ENCODE measurements around the gene ADCY2.
"Not testable (repeated sequence)": the region's sequence is repeated elsewhere in the genome, so short reads cannot be mapped to it uniquely, and the experiment has no call there.

Gene ADCY2

DNA sequence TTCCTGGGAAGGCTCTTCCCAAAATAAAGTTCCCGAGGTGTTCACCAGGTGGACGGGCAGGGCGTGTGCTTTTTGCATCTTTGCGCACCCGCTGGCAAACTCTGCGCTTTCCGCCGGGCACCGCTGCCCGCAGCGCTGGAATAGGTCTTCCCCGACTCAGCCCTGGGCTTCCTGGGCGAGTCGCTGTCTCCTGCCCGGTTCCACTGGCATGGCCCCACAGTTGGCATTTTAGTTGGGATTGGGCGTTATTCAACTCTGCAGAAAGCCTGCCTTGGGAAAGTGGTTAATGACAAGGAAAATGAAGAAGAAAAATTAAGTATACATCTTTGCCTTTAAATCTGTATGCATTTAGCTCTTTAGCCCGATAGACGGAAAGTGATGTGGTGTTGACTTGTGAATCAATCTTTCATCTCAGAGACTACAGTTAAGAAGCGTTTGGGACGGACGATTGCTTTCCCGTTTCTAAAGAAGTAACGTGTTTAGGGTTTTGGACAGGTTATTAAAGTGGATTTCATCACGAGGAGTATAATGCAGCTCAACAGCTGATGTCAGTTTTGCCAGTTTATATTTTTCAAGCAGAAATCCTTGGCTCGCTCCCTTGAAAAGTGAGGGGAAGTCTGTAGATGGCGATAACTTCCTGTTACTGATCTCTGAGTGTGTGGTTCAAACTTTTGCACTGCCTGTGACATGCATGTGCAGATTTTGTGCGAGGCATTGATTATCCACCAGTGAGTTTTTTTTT lies 946 bp downstream of the ADCY2 start:
- DNase-seq (ENCODE audit: low read depth): no peak

DNA sequence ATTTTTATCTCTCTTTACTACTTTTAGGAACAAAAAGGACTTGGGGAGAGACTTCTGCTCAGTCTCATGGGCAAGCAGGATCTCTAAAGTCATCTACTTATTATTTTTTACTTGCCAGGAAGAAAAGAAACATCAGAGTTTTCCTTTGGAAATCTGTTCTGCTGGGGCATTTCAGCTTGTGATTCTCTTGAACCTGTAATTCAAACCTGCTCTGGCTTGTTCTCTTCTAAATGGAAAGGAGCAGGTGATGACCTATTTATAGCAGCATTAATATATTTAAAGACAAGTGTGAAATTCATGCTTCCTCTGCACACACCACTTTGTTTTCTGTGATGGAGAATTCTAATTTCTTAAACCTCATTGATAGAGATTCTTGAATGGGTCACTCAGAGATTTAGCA lies 2.0 kb downstream of the ADCY2 start:
- DNase-seq (ENCODE audit: low read depth): no peak

DNA sequence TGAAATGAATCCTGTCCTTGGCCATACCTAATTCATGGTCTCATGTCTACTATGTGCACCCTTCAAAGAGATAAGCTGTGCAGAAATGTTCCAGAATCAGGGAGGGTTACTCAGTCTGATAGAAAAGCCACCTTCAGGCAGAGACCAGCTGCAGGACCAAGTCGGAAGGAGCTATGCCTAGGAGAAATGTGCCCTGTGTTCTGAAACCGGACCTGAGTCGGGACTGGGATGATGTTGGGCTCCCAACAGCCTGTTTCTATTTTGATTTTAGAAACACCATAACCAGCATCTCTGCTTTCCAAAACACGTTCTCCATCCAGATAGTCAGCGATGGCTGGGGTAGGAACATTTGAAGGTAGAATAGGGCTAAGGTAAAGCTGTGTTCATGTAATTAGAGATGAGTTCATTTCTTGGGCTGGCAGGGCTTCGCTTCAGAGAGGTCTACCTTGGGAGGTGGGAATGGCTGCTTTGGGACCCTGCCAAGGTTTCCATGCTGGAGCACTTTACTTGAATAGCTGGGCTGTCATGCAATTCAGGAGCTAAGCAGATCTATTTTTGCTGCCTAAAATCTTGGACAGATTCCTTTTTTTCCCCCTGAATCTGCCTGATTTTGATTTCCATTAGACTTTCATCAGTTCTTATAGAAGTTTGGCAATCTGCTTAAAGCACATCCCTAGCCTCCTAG lies 2.8 kb downstream of the ADCY2 start:
- DNase-seq (ENCODE audit: low read depth): no peak

DNA sequence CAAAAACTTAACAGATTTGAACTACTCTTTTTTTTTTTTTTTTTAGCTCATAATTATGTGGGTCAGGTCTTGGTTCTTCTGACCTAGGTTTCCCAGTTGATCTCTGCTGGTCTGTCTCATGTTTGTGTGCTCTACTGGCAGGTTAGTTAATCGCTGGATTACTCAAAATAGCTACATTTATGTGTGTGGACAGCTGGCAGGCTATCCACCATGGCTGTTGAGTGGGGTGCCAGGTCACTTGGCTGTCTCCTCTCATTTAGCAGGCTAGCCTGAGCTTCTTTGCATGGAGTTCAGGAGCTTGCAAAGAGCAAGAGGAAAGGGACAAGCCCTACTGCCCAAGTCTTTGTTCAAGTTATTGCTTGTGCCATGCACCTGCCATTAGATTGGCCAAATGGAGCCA lies 9.3 kb downstream of the ADCY2 start:
- no peak for DNase-seq (ENCODE audit: low read depth)

DNA sequence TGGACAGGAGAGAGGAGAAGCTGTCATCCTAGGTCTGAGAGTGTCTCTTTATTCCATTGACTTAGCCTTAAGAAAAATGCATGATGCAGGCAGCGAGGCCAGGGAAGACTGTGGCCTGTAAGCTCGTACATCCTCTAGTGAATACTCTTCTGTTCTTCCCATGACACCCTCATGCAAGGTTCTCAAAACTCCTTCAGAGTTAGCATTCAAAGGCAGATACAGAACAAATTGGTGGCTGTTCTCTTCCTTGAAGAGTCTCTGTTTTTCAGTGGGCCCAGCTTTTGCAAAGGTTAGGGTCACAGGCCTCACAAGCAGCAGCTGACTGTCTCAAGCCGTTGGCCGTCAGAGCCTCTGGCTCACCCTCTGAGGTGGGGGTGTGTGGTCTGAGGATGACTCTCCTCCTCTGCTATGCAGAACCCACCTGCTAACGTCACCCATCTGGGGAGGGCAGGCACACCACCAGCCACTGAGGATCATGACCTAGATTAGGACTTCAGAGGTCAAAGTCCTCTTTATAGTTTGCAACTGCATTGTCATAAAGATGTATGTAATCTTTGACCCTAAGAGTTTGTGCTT lies 15.1 kb downstream of the ADCY2 start:
- DNase-seq (ENCODE audit: low read depth): no peak

DNA sequence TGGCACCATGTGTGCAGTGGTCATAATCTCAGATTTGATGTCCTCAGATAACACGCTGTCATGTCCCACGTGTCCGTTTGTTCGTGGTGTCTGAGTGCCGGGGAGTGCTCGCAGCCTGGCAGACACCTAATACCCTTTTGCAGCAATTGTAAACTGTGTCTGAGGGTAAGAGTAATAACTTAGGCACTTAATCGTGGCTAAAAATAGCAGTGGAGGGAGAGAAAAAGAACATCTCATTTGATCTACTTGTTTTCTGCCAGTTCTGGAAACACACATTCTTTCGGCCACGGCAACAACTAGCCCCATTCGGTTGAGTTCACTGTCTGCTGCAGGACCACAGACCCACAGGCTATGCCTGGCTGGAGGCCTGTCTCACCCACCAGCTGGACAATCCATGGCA lies 16.5 kb downstream of the ADCY2 start:
- no peak for DNase-seq (ENCODE audit: low read depth)

DNA sequence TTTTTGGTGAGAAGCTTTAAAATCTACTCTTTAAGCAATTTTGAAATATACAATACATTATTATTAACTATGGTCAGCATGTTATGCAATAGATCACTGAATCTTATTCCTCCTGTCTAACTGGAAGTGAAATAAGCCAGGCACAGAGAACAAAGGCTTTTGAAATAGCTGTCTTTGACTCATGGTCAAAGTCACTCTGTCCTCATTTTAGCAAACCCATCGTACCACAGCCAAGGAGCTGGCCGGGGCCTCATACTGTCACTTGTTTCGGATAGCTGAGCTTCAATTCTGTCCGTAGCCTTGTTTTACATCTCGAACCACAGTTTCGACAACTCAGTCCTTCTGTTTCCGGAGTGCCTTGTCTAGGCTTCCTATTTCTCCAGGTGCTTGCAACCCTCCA lies 19.2 kb downstream of the ADCY2 start:
- no peak for DNase-seq (ENCODE audit: low read depth)

DNA sequence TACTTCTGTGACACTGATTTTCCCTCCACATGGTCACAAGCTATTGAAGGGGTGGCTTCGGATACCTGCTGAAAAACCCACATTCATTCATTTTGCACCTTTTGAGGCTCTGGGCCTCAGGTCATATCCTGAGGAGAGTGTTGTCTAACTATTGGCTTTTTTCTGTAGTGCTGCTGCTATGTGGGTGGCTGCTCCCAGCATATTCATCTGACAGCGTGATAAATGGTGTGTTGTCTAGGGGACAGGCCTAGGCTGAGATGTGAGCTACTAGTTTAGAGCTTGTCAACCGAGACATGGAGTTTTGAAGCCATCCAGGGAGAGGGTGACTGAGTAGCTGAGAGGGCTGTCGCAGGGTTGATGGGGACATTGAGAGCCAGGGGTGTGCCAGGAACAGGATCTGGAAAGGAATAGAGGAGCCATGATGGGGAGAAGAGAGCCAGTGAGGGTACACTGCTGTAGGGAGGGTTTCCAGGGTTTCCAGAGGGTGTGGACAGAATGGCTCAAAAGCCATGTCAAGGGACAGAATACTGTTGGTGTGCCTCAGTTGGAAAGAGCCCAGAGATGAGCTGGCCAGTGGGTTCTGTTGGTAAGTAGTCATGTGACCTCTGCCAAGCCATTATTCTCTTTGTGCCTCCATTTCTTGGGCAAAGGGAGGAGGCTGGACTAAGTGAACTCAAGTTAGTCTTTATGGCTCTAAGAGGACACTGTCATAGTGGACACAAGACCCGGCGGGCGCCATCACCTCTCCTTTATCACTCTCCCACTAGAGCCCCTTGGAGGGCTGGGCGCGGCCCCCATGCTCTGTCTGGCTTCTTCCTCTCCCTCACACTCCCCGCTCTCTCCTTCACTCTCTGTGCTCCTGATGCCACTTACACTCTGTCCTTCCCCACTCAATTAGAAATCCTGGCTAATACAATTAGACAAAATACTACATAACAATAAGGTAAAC lies 19.9 kb downstream of the ADCY2 start:
- DNase-seq (ENCODE audit: low read depth): no peak

DNA sequence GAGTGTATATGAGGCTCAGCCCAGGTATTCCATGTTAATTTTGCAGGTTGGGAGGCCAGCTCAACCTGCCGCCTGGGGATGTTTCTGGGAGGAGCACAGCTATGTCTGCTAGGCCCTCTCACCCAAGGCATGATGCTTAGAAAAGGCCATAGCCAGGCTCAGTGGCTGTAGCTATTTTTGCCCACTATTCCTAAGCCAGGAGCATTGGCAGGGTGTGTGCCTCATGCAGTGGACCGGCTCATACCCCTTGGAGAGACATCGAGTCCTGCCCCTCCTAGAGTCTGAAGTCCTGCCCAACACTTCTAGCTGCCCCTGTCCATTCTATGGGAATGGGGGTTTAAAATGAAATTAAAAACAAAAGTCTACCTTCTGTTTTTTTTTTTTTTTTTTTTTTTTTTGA lies 22.3 kb downstream of the ADCY2 start:
- no peak for DNase-seq (ENCODE audit: low read depth)

DNA sequence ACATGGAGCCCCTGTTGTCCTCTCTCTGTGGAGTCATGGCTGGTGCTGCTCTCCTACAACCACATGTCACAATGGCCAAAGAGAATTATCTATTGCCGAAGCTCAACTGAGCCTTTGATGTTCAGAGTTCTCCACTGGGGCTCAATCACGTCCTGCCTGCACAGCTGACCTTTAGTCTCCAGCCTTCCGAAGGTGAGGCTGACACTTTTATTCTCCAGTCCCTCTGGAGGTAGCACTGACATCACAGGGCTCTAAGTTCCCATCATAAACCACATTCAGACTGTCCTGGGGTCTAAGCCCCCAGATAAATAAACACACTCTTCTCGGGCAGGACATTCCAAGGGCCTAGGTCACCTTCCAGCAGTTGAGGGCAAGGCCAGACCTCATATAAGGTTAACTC lies 23.4 kb downstream of the ADCY2 start:
- no peak for DNase-seq (ENCODE audit: low read depth)

DNA sequence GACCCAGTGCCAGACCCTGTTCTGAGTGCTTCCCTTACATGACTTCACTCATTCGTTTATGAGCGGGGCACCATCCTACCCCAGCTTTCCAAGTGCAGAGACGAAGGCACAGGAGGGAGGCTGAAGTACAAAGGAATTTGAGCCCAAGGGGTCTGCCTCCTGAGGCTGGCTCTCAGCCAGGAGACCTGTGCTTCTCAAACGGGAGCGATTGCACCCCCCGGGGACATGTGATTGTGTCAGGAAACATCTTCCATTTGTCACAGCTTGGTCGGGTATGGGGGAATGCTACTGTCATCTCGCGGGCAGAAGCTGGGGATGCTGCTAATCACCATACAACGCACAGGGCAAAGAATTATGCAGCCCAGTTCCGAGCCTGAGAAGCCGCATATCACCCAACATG lies 23.9 kb downstream of the ADCY2 start:
- no peak for DNase-seq (ENCODE audit: low read depth)

DNA sequence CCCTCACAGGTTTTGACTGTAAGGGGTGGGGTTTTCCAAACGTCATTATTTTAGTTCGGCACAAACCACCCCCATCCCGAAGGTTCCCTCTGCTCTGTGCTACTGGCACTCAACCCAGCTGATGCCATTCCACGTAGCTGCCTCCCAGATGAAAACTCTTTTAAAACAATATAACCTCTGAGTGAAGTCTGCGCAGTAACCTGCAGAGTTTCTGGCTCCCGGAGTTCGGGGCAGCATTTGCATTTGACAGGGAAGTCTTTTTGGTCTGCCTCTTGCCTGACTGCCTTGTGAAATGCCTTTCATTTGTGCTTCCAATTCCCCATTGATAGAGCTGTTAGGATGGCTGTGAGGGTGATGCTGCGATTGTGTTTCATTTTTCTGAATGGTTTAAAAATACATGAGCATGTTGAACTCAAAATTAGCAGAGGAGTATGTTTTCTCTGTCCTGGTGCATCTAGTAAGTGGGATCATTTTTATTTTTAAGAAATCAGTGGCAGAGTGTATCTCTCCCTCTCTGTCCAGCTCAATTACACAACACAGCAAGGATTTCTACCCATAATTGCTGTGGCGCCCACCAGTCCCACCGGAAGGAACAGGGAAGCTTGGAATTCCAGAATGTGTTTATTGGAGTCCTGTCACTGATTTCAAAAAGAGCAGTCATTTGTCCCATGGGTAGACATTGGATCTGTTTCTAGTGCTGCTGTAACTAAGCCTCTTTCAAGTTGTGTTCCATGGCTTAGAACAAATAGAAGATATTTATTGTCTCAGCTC lies 24.8 kb downstream of the ADCY2 start:
- DNase-seq (ENCODE audit: low read depth): no peak

DNA sequence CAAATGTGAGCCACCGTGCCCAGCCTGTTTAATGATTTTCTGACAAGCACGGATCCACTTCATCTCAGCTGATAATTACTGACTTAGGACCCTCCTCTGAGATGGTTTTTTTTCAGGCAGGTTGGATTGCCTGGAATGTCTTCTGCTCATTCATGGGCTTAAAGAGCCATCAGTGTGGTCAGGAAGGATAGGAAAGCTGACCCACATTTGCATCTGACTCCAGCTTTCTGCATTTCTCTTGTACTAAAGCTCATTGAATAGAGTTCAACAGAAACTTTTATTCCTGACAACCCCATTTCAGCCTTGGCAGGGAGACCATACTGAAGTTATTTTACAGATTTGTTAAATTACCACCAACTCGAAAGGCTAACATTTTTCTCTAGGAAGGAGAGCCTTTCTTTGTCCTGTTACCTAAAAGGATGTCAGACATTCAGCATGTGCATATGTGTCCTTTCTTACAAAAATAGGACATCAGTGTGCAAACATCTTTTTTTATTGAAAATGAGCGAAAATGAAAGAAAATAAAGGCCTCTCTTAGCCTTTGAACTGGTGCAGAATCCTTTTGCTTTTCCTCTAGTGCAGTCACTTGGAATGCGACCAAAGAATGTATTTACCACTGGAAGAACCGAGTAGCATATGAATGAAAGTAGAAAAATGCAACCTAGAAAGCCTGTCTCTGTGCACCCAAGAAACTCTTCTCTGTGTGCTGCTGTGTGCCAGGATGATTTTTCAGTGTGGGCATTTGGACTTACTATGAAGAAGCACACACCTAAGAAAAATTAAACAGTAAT lies 26.6 kb downstream of the ADCY2 start:
- no peak for DNase-seq (ENCODE audit: low read depth)

DNA sequence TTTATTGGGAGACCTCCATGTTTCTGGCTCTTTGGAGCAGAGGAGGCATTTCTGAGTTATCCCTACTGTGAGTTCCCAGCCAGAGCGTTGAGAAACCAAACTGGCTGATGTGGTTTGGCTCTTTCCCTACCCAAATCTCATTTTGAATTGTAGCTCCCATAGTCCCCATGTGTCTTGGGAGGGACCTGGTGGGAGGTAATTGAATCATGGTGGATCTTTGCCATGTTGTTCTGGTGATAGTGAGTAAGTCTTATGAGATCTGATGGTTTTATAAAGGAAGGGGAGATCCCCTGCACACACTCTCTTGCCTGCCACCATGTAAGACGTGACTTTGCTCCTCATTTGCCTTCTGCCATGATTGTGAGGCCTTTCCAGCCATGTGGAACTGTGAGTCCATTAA lies 27.3 kb downstream of the ADCY2 start:
- not testable (repeated sequence) for DNase-seq (ENCODE audit: low read depth)

DNA sequence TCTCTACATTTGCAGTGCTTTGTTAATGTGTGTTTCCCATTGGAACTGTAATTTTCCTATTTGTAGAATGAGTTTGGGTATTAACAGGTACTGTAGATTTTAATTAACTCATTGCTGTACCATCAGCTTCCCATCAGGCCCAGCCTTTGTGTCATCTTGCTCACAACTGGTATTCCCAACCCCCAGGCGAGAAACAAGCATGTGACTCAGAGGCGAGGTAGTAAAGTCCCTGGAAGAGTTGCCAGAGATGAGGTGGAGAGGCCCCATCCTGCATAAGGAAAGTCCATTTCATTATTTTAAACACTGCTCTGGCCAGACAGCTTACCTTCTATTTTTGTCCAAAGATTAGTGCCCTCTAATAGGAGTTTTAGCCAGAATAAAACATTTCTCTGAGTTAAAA lies 29.9 kb downstream of the ADCY2 start:
- no peak for DNase-seq (ENCODE audit: low read depth)

DNA sequence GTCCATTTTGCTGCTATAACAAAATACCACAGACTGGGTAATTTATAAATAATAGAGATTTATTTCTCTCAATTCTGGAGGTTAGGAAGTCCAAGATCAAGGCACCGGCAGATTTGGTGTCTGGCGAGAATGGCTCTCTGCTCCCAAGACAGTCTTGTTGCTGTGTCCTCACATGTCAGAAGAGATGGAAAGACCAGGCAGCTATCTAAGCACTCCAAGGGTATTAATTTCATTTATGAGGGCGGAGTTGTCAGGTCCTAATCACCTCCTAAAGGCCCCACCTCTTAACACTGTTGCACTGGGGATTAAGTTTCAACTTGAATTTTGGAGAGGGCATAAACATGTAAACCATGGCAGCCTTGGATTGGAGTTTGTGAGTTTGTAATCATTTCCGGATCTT lies 30.3 kb downstream of the ADCY2 start:
- no peak for DNase-seq (ENCODE audit: low read depth)

DNA sequence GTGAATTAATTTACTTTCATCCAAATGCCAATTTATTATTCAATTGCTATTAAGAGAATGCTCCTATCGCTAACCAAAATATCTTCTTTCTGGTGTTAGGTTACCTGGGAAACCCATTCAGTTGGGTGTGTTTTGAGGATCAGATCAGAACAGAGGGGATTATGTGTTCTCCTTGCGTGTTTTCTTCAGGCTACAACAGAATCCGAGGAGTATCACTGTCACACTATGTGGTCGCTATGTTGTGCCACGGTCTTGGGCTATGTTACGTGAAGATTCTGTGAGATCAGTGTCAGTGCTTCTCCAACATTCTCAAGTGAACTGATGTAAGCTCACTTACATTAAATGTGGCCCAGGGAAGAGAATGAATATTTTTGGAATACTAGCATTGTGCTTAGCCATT lies 39.0 kb downstream of the ADCY2 start:
- DNase-seq (ENCODE audit: low read depth): no peak

DNA sequence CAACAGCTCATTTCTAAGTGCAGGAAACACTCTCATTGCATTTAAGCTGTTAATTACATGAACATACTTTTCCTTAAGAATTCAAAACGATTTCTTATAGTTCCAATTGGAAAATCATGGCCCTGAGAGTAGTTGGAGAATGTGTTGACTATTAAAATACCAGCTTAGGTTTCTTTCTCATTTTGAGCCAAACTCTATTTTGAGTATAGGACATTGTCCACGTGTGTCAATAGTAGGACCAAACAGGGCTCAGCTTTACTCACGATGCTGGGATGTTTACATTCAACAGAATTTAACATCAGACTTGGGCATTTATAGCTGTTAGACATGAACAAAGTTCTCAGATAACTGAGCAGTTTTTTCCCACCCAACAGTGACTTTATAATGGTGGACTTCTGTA lies 39.6 kb downstream of the ADCY2 start:
- no peak for DNase-seq (ENCODE audit: low read depth)

DNA sequence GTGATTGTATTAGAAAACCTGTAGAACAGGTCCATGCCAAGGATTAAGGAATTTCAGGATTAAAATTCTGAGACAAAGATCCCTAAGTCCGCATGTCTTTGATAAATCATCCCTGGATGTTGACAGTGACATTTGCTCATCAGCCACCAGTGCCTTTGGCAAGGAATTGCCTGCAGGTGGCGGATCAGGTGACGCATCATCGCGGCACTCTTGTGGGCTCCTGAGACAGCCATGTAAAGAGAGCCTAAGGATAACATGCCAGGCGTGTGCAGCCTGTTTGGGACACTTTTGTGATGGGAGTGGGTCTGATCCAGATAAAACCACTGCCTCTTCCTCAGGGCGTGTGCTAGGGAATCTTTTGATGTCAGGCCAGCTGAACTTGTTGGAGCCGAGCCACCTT lies 40.6 kb downstream of the ADCY2 start:
- no peak for DNase-seq (ENCODE audit: low read depth)

DNA sequence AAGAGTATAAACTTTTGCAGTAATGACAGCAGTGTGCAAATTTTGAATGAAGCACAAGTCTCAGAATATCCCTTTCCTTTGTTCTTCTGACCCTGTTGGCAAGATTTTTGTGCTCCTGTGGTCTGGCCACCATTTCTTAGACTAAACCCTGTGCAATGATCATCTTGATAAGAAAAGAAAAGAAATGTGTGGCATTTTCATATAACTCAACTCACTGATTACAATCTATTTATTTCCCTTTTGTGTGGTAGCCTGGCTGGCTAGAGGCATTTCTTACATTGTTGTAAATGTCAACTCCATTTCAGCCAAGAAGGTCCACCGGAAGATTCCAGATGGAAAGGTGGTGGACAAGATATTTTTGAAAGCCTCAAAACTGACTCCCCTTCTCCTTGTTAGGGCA lies 41.9 kb downstream of the ADCY2 start:
- DNase-seq (ENCODE audit: low read depth): no peak

DNA sequence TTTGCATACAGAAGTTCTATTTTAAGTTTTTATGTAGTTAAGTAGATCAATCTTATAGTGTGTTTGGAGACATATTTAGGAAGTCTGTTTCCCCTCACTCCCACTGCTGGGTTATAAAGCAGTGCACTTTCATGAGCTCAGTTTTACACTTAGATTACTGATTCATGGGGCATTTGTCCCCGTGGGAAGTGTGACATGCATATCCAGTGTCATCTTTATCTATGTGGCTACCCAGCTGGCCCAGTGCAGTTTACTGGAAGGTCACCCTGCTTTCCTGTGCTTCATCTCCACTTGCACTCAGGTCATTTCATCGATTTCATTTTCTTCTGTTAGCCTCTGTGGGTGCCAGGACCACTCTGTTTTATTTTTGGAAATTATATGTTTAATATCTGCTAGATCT lies 49.1 kb downstream of the ADCY2 start:
- no peak for DNase-seq (ENCODE audit: low read depth)
